AG08395 (cell line): ENCODE measurements around the gene GLRA3.
"Not testable (repeated sequence)": the region's sequence is repeated elsewhere in the genome, so short reads cannot be mapped to it uniquely, and the experiment has no call there.

ENCODE experiments used
- DNase-seq: peaks from one replicate; pipeline ENCODE4 v3.0.0; 2012; ENCODE audit warnings: mixed read lengths, low spot score

Gene GLRA3

DNA sequence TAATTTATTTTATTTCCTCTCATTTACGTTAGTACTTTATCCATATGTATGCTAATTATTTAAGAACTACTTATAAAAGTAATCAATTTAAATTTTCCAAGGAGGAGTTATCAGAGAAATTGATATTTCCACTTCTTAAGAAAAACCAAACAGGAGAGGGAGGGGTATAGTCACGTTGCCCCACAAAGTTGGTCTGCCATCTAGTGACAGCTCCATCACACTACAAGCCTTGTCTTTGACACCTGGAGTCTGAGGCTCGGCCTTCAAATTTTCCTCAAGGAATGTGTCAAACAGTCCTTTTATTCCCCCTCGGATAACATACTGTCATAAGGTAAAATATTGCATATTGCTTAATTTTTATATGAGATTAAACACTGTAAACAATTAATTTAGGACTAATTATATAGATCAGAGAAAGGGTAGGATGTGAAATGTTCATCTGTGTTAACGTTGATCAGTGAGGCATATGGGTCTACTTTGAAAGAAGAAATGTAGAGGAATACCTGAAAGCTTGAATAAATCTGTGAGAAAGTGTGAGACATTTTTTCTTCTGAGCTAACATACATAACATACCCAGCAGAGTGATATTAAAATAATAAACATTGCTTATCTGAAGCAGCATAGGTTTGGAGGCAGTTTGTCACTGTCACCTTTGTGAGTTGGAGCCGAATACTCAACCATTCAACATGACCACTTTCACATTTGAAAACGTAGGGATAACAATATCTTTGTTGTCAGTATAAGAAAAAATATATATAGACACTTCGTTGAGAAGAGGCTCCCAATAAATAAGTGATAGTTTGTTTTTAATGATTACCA lies 114.4 kb downstream of the GLRA3 start:
- peak; percentile 46 for DNase-seq

DNA sequence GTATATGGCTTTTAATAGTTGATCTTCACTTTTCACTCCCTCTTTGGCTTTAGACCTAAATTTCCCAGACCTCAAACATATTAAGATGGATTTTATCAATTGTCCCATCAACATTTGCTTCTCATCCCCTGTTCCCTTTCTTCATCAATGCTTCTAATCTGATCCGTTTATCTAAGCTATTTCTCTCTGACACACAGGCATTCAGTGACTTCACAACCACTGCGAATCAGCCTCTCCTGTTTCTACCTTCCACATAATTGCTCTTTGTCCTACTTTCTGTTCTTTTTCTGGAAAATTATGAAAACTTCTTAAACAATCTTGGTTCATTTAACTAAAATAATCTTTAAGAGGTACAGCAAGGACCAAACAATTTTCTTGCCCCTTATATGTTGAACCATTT lies 115.2 kb downstream of the GLRA3 start:
- DNase-seq, result no peak

DNA sequence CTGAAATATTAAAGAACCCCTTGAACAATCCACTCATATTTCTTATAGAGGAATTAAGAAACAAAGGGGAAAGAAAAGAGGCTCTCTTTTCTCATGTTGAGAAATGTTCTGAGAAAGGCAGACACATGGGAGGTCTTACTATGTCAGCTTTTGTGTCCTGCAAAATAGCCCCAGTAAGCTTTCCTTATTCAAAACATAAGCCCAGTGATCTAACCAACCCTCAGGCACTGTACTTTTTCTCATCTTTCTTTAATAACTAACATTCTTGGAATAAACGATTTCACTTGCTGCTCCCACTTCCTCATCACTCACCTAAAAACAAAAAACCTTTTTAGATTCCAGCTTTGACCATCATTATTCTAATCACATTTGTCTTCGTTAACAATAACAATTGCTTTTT lies 115.9 kb downstream of the GLRA3 start:
- DNase-seq, result no peak

DNA sequence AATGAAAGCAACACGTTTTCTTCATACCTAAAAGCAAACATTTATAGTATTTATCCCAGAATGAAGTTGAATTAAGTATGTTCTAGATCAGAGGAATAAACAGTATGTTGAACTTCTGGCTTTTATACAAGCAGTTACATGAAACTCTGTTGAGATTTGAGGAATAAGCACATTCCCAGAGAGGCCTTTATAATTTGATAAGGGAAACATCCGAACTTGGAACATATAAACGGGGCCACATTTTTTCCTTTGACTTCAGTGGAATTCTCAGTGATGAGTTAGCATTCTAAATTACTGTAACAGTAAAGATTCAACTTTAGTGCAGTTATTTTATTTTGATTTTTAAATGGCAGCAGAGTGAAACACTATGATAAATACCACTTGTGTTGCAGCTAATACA lies 119.5 kb downstream of the GLRA3 start:
- DNase-seq, result no peak

DNA sequence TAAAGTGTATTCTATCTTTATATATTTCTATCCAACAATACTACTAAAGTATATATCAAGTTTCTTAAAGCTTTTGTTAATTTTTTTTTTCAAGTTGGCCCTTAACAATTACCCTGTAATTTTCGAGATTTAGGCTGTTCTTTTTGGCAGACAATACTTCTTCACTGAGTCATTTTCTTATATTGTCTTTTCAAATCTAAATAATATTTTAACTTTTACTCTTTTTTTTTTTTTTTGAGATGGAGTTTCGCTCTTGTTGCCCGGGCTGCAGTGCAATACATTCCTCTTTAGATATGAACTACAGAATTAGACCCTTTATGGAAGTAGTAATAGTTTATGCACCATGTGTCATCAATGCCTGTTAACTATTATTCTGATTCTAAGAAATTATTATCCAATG lies 120.7 kb downstream of the GLRA3 start:
- DNase-seq, result no peak

DNA sequence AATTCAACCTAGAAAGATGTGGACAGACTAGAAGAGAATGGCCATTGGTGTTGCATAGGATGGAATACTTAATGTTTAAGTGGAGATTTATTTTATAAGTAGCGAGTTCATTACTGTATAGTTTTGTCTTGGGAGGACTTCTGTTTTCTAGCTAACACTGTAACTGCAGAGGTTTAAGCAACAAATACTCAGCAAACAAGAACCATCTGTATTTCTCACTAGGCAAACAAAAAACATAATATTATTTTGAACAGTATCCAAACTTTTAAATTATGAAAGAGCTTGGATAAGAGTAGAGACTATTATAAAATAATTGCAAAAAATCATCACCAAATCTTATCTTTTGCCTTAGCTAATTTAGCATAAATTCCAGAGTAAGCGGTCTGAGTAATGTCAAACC lies 121.1 kb downstream of the GLRA3 start:
- no peak for DNase-seq

DNA sequence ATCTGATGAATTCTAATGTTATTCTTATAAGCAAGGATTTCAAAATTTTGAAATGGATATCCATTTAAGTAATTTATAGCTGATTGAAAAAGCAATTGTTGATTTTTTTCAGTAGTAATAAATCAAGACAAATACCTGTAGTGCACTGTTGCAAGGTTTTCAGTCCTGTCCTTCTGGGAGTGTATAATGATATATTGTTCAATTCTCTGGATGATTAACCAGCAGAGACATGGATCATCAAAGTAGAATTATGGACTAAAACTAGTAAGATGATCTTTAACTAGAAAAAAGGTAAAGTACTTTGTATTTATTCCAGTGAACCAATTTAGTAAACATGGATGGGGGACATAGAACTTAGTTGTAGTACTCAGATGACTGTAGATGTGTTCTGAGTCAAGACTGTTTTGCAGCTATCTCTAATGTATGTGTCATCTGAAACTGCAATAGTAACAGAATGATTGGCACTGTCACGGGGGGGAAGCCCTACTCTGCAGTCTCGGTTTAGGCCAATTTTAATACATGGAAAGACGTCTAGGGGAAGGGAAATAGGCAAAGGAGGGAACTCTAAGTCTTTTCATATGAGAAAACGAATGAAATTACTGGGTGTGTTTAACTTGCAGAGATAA lies 121.9 kb downstream of the GLRA3 start:
- DNase-seq, result no peak

DNA sequence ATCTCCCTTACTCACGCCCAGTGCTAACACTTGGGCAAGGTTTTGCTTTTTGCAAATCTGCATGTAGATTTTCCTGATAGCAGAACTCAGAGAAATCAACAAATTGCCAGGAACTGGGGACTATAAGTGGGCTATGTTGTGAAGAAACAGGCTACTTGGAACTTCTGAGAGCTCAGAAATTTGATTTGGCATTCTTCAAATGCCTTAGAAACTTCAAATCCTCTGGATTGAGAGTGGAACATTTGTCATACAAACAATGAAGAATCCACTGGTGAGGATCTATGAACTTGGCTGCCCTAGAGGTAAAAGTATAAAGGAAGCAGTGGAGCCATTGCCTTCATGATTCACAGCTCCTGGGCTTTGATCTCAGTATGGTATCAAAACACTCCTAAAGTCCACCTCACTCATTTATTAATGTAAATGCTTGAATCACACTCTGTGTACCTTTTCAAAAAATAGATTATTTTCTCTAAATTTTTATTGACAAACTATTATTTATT lies 126.0 kb downstream of the GLRA3 start:
- DNase-seq, result peak; percentile 5

DNA sequence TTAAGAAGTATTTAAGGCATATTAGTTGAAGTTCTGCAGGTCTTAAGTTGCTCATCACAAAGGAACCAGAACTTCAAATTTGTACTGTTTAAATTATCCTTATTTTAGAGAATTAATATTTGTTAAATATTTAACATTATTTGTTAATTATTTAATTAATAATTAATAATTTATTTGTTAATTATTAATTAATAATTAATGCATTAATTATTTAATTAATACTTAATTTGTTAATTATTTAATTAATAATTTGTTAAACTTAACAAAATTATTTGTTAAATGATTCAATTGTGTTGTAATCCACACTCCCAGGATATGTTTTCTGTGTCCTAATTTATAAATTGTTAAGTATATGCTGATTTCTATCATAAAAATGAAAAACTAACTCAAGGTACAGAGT lies 129.4 kb downstream of the GLRA3 start:
- no peak for DNase-seq

DNA sequence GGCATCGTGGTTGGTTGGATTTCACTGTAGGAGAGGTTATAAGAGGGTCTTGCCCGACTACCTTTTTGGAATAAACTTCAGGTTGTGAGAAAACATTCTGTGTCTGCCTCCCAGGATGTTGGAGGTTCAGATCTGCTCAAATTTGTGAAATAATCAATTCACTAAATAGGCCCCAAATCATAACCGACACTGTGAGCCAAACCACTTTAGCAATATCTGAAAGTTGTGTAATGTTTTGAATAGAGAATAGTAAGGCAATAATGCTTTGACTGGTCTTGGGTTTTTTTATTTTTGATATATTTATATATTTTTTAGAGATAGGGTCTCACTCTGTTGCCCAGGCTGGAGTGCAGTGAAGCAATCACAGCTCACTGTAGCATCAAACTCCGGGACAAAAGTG lies 131.2 kb downstream of the GLRA3 start:
- no peak for DNase-seq

DNA sequence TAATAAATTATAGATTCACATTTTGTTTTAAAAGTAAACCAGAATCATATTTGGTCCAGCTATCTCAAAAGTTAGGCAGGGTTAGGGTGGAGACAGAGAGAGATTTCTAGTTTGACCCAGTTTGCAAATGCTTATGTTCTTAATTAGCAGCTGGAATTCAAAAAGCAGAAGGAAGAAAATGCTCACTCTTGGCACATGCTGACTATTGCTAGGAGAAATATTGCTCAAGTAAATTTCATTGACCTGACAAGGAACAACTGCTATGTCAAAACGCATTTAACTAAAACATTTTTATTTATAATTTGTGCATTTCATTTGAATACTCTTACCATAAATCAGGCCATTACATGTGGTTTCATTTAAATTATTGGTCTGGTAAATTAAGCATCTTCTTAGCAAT lies 131.8 kb downstream of the GLRA3 start:
- peak; percentile 45 for DNase-seq

DNA sequence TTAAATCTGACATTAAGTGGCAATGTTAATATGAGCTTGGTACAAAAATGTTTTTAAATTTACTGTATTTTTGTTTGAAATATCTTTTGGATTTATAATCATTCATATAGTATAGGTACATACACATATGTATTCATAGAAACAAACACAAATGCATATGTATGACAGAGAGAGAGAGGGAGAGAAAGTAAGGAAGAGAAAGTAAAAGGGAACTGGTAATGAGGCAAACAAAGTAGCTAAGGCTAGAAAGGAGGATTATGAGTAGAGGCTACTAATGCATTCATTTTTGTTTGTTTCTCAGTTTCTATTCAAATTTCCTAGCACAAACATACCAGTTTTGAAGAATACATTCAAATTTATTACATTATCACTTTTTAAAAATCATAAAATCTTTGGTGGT lies 132.4 kb downstream of the GLRA3 start:
- no peak for DNase-seq

DNA sequence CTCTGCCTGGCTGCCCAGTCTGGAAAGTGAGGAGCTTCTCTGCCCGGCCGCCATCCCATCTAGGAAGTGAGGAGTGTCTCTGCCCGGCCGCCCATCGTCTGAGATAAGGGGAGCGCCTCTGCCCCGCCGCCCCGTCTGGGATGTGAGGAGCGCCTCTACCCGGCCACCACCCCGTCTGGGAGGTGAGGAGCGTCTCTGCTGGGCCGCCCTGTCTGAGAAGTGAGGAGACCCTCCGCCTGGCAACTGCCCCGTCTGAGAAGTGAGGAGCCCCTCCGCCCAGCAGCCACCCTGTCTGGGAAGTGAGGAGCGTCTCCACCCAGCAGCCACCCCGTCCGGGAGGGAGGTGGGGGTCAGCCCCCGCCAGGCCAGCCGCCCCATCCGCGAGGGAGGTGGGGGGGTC lies 137.2 kb downstream of the GLRA3 start:
- DNase-seq, result not testable (repeated sequence)

DNA sequence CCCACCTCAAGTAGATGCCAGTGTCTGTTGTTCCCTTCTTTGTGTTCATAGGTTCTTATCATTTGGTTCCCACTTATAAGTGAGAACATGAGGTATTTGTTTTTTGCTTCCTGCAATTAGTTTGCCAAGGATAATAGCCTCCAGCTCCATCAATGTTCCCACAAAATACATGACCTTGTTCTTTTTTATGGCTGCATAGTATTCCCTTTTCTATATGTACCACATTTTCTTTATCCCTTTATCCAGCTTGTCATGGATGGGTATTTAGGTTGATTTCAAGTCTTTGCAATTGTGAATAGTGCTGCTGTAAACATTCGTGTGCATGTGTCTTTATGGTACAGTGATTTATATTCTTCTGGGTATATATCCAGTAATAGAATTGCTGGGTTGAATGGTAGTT lies 138.4 kb downstream of the GLRA3 start:
- DNase-seq, result no peak

DNA sequence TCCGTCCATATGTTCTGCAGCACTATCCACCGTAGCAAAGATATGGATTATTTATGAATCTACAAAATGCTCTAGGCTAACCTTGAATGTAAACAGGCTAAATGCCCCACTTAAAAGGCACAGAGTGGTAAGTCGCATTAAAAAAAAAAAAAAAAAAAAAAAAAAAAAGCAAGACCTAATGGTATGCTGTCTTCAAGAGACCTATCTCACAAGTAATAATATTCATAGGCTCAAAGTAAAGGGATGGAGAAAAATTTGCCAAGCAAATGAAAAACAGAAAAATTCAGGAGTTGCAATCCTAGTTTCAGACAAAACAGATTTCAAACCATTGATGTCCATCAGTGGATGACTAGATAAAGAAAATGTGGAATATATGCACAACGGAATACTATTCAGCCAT lies 139.4 kb downstream of the GLRA3 start:
- no peak for DNase-seq

DNA sequence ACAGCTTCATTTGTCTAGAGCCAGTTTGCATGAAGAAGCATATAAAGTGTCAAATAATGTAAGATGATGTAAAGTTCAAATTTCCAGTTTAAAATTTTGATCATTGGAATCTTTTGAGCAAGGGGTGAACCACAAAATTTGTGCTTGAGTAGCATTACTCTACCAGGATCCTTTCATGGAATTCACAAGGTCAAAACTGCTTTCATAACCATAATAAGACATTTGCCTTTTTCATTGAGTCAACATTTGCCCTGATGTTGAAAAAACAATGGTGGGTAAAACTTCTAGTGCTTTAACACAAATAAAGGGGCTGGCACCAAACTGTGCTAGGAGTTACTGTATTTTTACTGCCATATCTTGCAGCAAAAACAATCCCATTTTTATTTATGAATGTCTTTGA lies 142.2 kb downstream of the GLRA3 start:
- no peak for DNase-seq

DNA sequence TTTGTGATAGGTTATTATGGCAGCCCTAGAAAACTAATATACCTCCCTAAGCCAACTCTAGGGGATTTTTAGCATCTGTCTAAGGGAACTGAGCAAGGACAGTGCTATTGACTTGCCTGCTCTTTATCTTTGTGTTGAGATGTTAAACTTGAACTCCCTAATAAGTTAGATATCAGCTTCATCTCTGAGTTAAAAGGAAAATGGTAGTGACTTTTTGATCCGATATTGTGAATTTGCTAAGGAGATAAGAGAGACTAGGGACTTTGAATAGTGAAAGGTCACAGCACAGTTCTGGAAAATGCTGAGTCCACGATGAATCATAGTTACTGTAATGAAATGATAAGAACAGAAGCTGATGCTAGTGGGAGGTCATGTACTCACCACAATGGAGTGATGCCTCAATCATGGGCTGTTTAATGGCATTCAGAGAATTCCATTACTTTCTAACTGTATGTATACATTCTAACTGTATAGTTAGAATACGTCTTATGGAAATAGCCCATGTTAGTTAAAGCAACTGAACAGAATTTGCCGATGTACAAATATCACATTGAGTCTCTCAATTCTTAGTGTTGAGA lies 147.2 kb downstream of the GLRA3 start:
- peak; percentile 17 for DNase-seq

DNA sequence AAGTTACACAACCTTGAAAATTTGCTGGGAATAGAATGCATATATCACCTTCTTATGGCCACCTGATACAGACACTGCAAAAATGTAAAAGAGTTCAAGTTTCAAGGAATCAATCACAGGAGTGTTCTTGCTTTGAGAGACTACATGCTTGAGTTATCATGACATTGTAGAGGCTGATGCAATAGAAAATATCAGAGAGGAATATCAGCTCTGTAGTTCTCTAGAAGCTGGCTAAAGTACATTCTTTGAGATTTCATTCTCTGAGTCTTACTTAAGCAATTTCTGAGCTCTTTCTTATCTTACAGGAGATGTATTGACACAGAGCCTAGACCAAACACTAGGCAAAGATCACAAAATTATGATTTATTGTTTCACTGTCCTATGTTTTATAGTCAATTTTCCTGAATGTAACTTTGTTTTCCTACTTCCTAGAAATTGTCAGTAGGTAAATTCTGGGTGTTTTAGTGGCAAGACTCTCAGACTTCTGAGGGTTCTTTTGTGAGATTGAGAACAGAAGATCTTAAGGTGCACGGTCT lies 154.7 kb downstream of the GLRA3 start:
- no peak for DNase-seq

DNA sequence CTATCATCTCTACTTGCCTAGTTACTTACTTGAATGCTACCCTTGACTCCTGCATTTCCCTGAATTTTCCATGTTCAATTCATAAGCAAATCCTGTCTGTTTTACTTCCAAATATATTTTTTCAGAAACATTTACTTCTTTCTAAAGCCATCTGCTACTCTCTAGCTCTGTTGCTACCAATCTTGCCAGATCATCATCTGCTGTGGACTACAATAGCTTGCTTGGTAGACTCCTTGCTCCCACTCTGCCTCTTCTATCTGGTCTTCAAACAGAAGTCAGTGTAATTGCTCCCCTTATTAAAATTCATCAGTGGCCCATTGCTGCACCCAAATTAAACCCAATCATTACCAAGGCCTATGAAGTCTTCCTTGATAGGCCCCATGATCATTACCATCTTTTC lies 155.2 kb downstream of the GLRA3 start:
- no peak for DNase-seq

DNA sequence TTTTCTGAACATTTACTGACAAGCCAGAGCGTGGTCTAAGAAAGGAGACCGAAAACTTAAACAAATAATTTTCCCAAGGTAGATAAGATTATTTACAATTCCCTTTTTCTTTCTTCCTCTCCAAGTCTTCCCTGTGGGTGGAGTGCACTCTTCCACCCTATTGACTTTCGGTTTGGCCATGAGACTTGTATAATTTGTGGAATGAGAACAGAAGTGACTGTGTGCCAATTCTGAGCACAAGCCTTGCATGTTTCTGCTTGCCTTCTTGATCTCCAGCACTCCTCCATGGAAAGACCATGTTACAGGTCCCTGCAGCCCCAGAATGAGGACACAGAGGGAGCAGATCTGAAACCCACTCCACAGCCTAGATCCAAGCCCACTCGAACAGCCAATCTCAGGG lies 156.8 kb downstream of the GLRA3 start:
- DNase-seq, result no peak

DNA sequence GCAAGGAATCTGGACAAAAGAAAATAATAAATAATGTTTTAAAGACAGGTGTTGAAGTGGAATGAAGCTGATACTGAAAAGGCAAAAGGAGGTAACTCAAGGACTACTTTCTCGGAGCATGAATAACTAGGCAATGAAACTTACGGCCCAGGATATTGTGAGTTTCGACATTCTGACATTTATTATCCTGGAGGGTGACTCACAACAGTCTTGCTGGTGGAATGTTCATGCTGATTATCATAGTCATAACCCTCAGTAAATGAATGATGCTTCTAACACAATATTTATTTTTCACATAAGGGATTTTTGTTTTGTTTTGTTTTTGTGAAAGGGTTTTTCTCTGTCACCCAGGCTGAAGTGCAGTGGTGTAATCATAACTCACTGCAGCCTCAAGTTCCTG lies 159.8 kb downstream of the GLRA3 start:
- peak; percentile 82 for DNase-seq

DNA sequence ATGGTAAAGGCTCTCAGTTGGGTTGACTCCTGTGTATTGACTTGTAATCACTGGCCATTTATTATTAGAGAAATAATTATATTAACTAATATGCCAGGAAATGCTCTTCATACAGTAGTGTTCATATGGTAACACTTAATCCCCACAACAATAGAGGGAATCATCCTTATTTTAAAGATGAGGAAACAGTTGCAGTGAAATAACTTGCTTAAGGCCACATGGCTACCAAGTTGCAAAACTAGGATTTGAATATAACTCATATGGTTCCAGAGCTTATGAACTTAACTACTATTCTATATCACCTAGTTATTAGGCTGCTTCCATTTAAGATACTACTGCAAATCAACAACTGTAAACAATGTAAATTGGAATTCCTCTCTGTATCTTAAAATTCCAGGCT lies 163.2 kb downstream of the GLRA3 start:
- no peak for DNase-seq

DNA sequence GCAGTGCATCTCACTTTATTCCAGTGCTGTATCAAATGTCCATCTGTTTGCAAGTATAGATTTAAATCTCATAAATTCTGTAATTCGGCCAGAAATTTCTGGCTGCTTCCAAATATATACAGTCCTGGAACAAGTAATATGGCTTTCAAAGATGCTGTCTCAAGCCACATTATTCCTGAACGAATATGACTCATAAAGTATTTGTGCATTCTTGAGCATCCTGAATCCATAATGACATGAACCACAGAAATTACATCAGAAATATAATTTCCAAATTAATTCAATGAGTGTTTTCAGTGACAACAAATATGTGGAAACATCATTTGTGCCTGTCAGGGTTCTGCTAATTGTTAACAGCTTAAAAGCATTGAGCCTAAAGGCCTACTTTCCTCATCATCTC lies 165.8 kb downstream of the GLRA3 start:
- DNase-seq, result peak; percentile 24
